Measurements from ENCODE around the gene MTSS2. TPM values are rescaled to one million over a fixed set of nuclear protein-coding genes. Genes with fewer than 3 reads are reported as not detected.
A peak's percentile ranks its signal among the peaks of the same experiment; 100 is the strongest.

MTSS2 gene
- total RNA-seq, 3 donors from 2014 or later (not counting 1 experiment from before 2014, with no cell fraction given) = 3.8 to 8.8 (median 4.4) TPM

- Histone ChIP-seq H3K9me3 (ENCODE audit: control insufficient read depth, insufficient read depth, low read length) (no peaks in the 10 kb centered on the region), H3K4me3 (ENCODE audit: low read length) (no peak overlapping the region), H3K36me3 (ENCODE audit: control insufficient read depth, insufficient read depth, low read length) (no peaks in the 10 kb centered on the region), H3K4me1 (ENCODE audit: control insufficient read depth, insufficient read depth, low read length) (peaks cover 4% of the 10 kb centered on the region), H3K27me3 (ENCODE audit: control insufficient read depth, insufficient read depth, low read length) (no peaks in the 10 kb centered on the region), H3K27ac (ENCODE audit: low read length) (no peak overlapping the region)
- intact Hi-C loops (cut with micrococcal nuclease) = loop anchor here (5.0 to 10.0 kb wide), 3 partner anchors 282 to 949 kb away; no protein-coding TSS in a partner anchor
- peak; percentile 71 to 87 for DNase-seq
- peak; percentile 87 for TF ChIP-seq CTCF (IDR thresholded peaks at IDR 0.05)
- H3K36me3 Mint-ChIP-seq = no peaks in the 10 kb centered on the region
- no peaks in the 10 kb centered on the region for H3K9me3 Mint-ChIP-seq
- H3K27me3 Mint-ChIP-seq (ENCODE audit: low read depth in 2 of 2) = peaks cover 0 to 6% of the 10 kb centered on the region in 2 donors
- peak overlapping the region; percentile 41 for H3K4me3 Mint-ChIP-seq
- no peak overlapping the region for H3K27ac Mint-ChIP-seq
- WGBS (ENCODE audit: insufficient coverage) = 57% methylated on average over 34 of the region's 35 CpGs
- H3K4me1 Mint-ChIP-seq = peaks cover 5 to 6% of the 10 kb centered on the region in 2 donors
- ATAC-seq = peak; percentile 81 to 86 (median 83)
Measured at GRCh38 chr16:70653809-70654771, 31.8 kb downstream of the MTSS2 start.

- TF ChIP-seq CTCF (IDR thresholded peaks at IDR 0.05) = no peak
- Histone ChIP-seq H3K36me3 (ENCODE audit: control insufficient read depth, insufficient read depth, low read length) (no peaks in the 10 kb centered on the region), H3K4me3 (ENCODE audit: low read length) (no peak overlapping the region), H3K9me3 (ENCODE audit: control insufficient read depth, insufficient read depth, low read length) (no peaks in the 10 kb centered on the region), H3K27me3 (ENCODE audit: control insufficient read depth, insufficient read depth, low read length) (no peaks in the 10 kb centered on the region), H3K4me1 (ENCODE audit: control insufficient read depth, insufficient read depth, low read length) (peaks cover 4% of the 10 kb centered on the region), H3K27ac (ENCODE audit: low read length) (no peak overlapping the region)
- no peak overlapping the region for H3K27ac Mint-ChIP-seq
- 87% methylated on average over 4 of the region's 4 CpGs for WGBS (ENCODE audit: insufficient coverage)
- H3K36me3 Mint-ChIP-seq = no peaks in the 10 kb centered on the region
- ATAC-seq = no peak
- no peak overlapping the region for H3K4me3 Mint-ChIP-seq
- peaks cover 0 to 6% of the 10 kb centered on the region in 2 donors for H3K27me3 Mint-ChIP-seq (ENCODE audit: low read depth in 2 of 2)
- H3K9me3 Mint-ChIP-seq = no peaks in the 10 kb centered on the region
- no peak for DNase-seq
- H3K4me1 Mint-ChIP-seq = peaks cover 5 to 6% of the 10 kb centered on the region in 2 donors
- intact Hi-C loops (cut with micrococcal nuclease) = loop anchor here (5.0 to 10.0 kb wide), 3 partner anchors 281 to 949 kb away; no protein-coding TSS in a partner anchor
Measured at GRCh38 chr16:70653406-70653805, 32.4 kb downstream of the MTSS2 start.

- ATAC-seq (no peak), DNase-seq (no peak)
- Histone ChIP-seq H3K4me1 (ENCODE audit: control insufficient read depth, insufficient read depth, low read length) (peaks cover 4% of the 10 kb centered on the region), H3K9me3 (ENCODE audit: control insufficient read depth, insufficient read depth, low read length) (no peaks in the 10 kb centered on the region), H3K27me3 (ENCODE audit: control insufficient read depth, insufficient read depth, low read length) (no peaks in the 10 kb centered on the region), H3K4me3 (ENCODE audit: low read length) (no peak overlapping the region), H3K36me3 (ENCODE audit: control insufficient read depth, insufficient read depth, low read length) (no peaks in the 10 kb centered on the region), H3K27ac (ENCODE audit: low read length) (no peak overlapping the region)
- H3K4me1 Mint-ChIP-seq = peaks cover 5 to 6% of the 10 kb centered on the region in 2 donors
- H3K9me3 Mint-ChIP-seq = no peaks in the 10 kb centered on the region
- H3K4me3 Mint-ChIP-seq = no peak overlapping the region
- peaks cover 0 to 6% of the 10 kb centered on the region in 2 donors for H3K27me3 Mint-ChIP-seq (ENCODE audit: low read depth in 2 of 2)
- TF ChIP-seq CTCF (IDR thresholded peaks at IDR 0.05) = no peak
- intact Hi-C loops (cut with micrococcal nuclease) = loop anchor here (5.0 to 10.0 kb wide), 3 partner anchors 280 to 948 kb away; no protein-coding TSS in a partner anchor
- H3K27ac Mint-ChIP-seq = no peak overlapping the region
- H3K36me3 Mint-ChIP-seq = no peaks in the 10 kb centered on the region
- WGBS (ENCODE audit: insufficient coverage) = 71% methylated on average over 1 of the region's 2 CpGs
Measured at GRCh38 chr16:70652322-70652721, 33.5 kb downstream of the MTSS2 start.
